Measurements from ENCODE around the gene MYO6. TPM values are rescaled to one million over a fixed set of nuclear protein-coding genes. Genes with fewer than 3 reads are reported as not detected.
A peak's percentile ranks its signal among the peaks of the same experiment; 100 is the strongest.

The MYO6 gene
- total RNA-seq, 1 experiment from 2014 or later, result 46.9 TPM

GRCh38 chr6:75755704-75756103 is 6.7 kb downstream of the MYO6 start:
- H2BK20ac ChIP-seq (ENCODE audit: low read depth, low read length, poor library complexity, severe bottlenecking), result no peak overlapping the region

More at GRCh38 chr6:75755704-75756103, 6.7 kb downstream of the MYO6 start:
- H2BK120ac ChIP-seq (ENCODE audit: low read depth, low read length, poor library complexity, severe bottlenecking), result no peak overlapping the region
- H3K79me1 ChIP-seq (ENCODE audit: insufficient read depth, low read depth, low read length, poor library complexity, severe bottlenecking), result no peaks in the 10 kb centered on the region
- Mint-ChIP-seq H3K4me1 (peaks cover 12 to 15% of the 10 kb centered on the region in 2 experiments), H3K27ac (peak overlapping the region in 1 of 3 experiments; percentile 30; a peak in 1 of 7 replicates), H3K36me3 (ENCODE audit: insufficient read depth in 1 of 3, low read depth in 3 of 3) (peaks cover 0 to 4% (median 4%) of the 10 kb centered on the region in 3 experiments; a peak in 2 of 7 replicates), H3K27me3 (ENCODE audit: low read depth) (no peaks in the 10 kb centered on the region), H3K9me3 (no peaks in the 10 kb centered on the region), H3K4me3 (no peak overlapping the region)
- H2AFZ ChIP-seq (ENCODE audit: low read length), result no peak overlapping the region
- H3K27ac ChIP-seq (ENCODE audit: insufficient read length, low read depth, low read length), result no peak overlapping the region
- H3K56ac ChIP-seq (ENCODE audit: insufficient read length, low read depth, low read length), result no peak overlapping the region
- H4K5ac ChIP-seq (ENCODE audit: insufficient read length, low read depth, low read length), result no peak overlapping the region
- H2BK5ac ChIP-seq (ENCODE audit: insufficient read length, low read length), result no peak overlapping the region
- H3K23me2 ChIP-seq (ENCODE audit: insufficient read length, low read depth, low read length, poor library complexity, severe bottlenecking), result no peaks in the 10 kb centered on the region
- no CpG with 5 or more reads among the region's 5 CpGs for WGBS (ENCODE audit: extremely low coverage, insufficient read length, low lambda C conversion rate)
- H4K8ac ChIP-seq (replicated peaks; ENCODE audit: insufficient read length, low read depth, low read length), result no peak overlapping the region
- H3K4me1 ChIP-seq (ENCODE audit: insufficient read depth, low read length), result no peaks in the 10 kb centered on the region
- H3K4me2 ChIP-seq (ENCODE audit: insufficient read depth, insufficient read length, low read length), result no peak overlapping the region
- no peaks in the 10 kb centered on the region; the same call in 1 of the 2 replicates for H3K79me2 ChIP-seq (ENCODE audit: insufficient read depth, low read length)
- H3K4ac ChIP-seq (ENCODE audit: low read depth, low read length), result no peak overlapping the region
- H2AK5ac ChIP-seq (ENCODE audit: insufficient read length, low read length), result no peak overlapping the region
- H3T11ph ChIP-seq (ENCODE audit: low read length), result no peak overlapping the region
- H3K23ac ChIP-seq (ENCODE audit: insufficient read length, low read depth, low read length), result no peak overlapping the region
- H4K91ac ChIP-seq (ENCODE audit: insufficient read length, low read depth, low read length), result no peak overlapping the region
- no peak for TF ChIP-seq CTCF (conservative IDR thresholded peaks at IDR 0.05)
- H2BK12ac ChIP-seq (ENCODE audit: insufficient read length, low read depth, low read length), result no peak overlapping the region
- no peaks in the 10 kb centered on the region for H3K27me3 ChIP-seq (ENCODE audit: insufficient read depth, low read length)
- H3K9ac ChIP-seq (ENCODE audit: extremely low read depth, insufficient read length, low read length), result no peak overlapping the region
- H2BK15ac ChIP-seq (ENCODE audit: low read depth, low read length), result no peak overlapping the region
- no peak overlapping the region for H3K18ac ChIP-seq (ENCODE audit: insufficient read length, low read depth, low read length)
- H4K20me1 ChIP-seq (ENCODE audit: control insufficient read depth, insufficient read depth, insufficient read length), result no peaks in the 10 kb centered on the region
- no peak for DNase-seq
- H3K14ac ChIP-seq (ENCODE audit: insufficient read depth, low read length), result no peak overlapping the region
- no peaks in the 10 kb centered on the region for H3K9me3 ChIP-seq (ENCODE audit: control insufficient read depth, low read depth, low read length)

All from H9 (cell line).